HUES48 (cell line): ENCODE data around the gene CDC42EP2.

Source experiments
- H3K27ac ChIP-seq: one replicate; pipeline ENCODE4 v1.7.0; 2013; ENCODE audit warnings: low read depth, low read length, inconsistent platforms
- H3K27me3 ChIP-seq: 2 replicates; pipeline ENCODE4 v1.6.1; 2013; ENCODE audit warnings: mild to moderate bottlenecking, low read length; ENCODE audit not compliant: control insufficient read depth, insufficient read depth
- H3K36me3 ChIP-seq: 2 replicates; pipeline ENCODE4 v1.6.1; 2013; ENCODE audit warnings: low read length; ENCODE audit not compliant: control insufficient read depth, insufficient read depth
- H3K4me1 ChIP-seq: 2 replicates; pipeline ENCODE4 v1.6.1; 2013; ENCODE audit warnings: mild to moderate bottlenecking, low read length; ENCODE audit not compliant: control insufficient read depth, insufficient read depth
- H3K4me3 ChIP-seq: 2 replicates; pipeline ENCODE4 v1.5.1; 2013; ENCODE audit warnings: mild to moderate bottlenecking, low read depth, low read length
- H3K9ac ChIP-seq: 2 replicates; pipeline ENCODE4 v1.6.1; 2013; ENCODE audit warnings: mild to moderate bottlenecking, low read depth, low read length, moderate library complexity
- H3K9me3 ChIP-seq: 2 replicates; pipeline ENCODE4 v1.6.1; 2013; ENCODE audit warnings: low read length; ENCODE audit not compliant: control insufficient read depth, insufficient read depth

Gene CDC42EP2

GRCh38 chr11:65287601-65288000 lies 27.1 kb upstream of the CDC42EP2 start:
- 0 out of 2 replicates have a peak, but pooled peaks cover 7% of the 10 kb centered on the region for H3K4me1 ChIP-seq
- no peak overlapping the region for H3K27ac ChIP-seq
- no peaks in the 10 kb centered on the region for H3K27me3 ChIP-seq
- no peaks in the 10 kb centered on the region for H3K9me3 ChIP-seq
- H3K9ac ChIP-seq, result no peak overlapping the region
- peaks cover 90% of the 10 kb centered on the region for H3K36me3 ChIP-seq
- no peak overlapping the region for H3K4me3 ChIP-seq

GRCh38 chr11:65288706-65289536 lies 25.7 kb upstream of the CDC42EP2 start:
- Histone ChIP-seq H3K9ac (no peak overlapping the region), H3K36me3 (peaks cover 92% of the 10 kb centered on the region), H3K27ac (no peak overlapping the region), H3K4me1 (0 out of 2 replicates have a peak, but pooled peaks cover 7% of the 10 kb centered on the region), H3K9me3 (no peaks in the 10 kb centered on the region), H3K27me3 (no peaks in the 10 kb centered on the region), H3K4me3 (no peak overlapping the region)

DNA sequence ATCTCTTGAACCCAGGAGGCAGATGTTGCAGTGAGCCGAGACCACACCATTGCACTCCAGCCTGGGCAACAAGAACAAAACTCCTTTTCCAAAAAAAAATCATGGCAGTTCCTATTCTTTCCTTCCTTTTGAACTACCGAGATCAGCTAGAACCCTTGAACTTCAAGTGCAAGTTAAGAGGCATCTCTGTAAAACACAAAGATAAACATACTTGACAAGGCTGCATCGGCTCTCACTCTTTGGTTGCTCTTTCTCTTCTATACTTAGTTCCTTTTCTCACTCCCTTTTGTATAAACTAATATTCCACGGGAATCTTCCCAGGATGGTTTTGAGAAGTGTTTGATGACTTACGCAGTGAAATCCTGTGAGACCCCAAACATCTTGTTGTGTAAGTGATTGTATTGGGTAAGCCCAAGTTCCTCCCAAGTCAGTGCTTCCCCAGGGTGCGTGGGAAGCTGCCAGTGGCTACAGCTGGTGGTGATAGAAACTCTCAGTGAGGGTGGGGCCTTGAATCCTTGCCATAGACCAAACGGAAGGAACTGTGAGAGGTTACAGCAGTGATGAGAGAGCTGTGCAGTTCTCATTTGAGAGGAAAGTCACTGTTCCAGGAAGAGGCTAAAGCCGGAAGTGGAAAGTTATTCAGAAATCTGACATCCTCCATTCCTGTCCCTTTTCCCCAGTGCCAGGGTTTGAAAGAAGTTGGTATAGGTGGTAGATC lies 24.1 kb upstream of the CDC42EP2 start:
- H3K36me3 ChIP-seq, result peaks cover 92% of the 10 kb centered on the region
- H3K9ac ChIP-seq, result no peak overlapping the region
- no peaks in the 10 kb centered on the region for H3K9me3 ChIP-seq
- 0 out of 2 replicates have a peak, but pooled peaks cover 7% of the 10 kb centered on the region for H3K4me1 ChIP-seq
- H3K27me3 ChIP-seq, result no peaks in the 10 kb centered on the region
- H3K4me3 ChIP-seq, result no peak overlapping the region
- no peak overlapping the region for H3K27ac ChIP-seq

DNA sequence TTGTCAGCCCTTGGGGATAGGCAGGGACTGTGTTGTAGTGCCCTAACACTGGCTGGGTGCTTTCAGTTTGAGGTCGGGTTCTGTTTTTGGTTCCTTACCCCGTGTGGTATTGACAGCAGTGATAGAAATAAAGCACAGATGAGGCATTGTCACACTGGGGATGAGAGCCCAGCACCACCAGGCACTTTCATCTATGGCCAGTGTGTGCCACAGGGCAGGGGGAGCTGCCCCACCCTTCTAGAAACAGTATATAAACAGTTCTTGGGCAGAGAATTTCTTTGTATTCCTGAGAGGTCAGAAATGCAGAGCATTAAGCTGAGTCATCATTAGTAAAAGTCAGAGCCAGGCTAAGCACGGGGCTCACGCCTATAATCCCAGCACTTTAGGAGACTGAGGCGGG lies 23.1 kb upstream of the CDC42EP2 start:
- no peak overlapping the region for H3K27ac ChIP-seq
- no peak overlapping the region for H3K4me3 ChIP-seq
- H3K9ac ChIP-seq, result no peak overlapping the region
- no peaks in the 10 kb centered on the region for H3K9me3 ChIP-seq
- 0 out of 2 replicates have a peak, but pooled peaks cover 7% of the 10 kb centered on the region for H3K4me1 ChIP-seq
- peaks cover 94% of the 10 kb centered on the region for H3K36me3 ChIP-seq
- H3K27me3 ChIP-seq, result no peaks in the 10 kb centered on the region

GRCh38 chr11:65292890-65293289 lies 21.8 kb upstream of the CDC42EP2 start:
- no peaks in the 10 kb centered on the region for H3K27me3 ChIP-seq
- H3K36me3 ChIP-seq, result peaks cover 90% of the 10 kb centered on the region
- no peaks in the 10 kb centered on the region for H3K9me3 ChIP-seq
- no peak overlapping the region for H3K4me3 ChIP-seq
- H3K9ac ChIP-seq, result no peak overlapping the region
- H3K4me1 ChIP-seq, result 0 out of 2 replicates have a peak, but pooled peaks cover 7% of the 10 kb centered on the region
- H3K27ac ChIP-seq, result no peak overlapping the region

DNA sequence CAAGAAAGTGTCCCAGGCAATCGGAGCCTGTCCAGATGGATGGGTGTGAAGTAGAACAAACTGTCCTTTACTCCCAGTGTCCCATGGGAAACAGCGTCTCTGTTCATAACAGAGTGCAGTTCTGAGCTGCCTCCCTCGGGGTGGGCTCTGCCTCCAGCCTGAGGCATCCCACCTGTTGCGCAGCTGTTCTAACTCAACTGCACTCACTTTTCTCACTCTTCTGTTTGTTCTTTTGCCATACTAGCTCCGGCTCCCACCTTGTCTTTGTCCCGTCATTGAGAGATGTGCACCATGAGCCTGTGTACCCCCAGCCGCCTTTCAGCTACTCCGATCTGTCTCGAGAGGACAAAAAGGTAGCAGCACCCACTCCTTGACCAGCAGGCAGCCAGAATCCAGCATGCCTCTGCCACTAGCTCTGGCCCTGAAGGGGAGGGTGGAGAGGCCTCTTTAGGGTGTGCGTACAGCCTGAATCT lies 20.7 kb upstream of the CDC42EP2 start:
- Histone ChIP-seq H3K4me3 (no peak overlapping the region), H3K9ac (no peak overlapping the region), H3K36me3 (peaks cover 92% of the 10 kb centered on the region), H3K27me3 (no peaks in the 10 kb centered on the region), H3K4me1 (0 out of 2 replicates have a peak, but pooled peaks cover 7% of the 10 kb centered on the region), H3K9me3 (no peaks in the 10 kb centered on the region), H3K27ac (no peak overlapping the region)

GRCh38 chr11:65295001-65295400 lies 19.7 kb upstream of the CDC42EP2 start:
- Histone ChIP-seq H3K27ac (no peak overlapping the region), H3K9ac (no peak overlapping the region), H3K4me1 (0 out of 2 replicates have a peak, but pooled peaks cover 7% of the 10 kb centered on the region), H3K4me3 (no peak overlapping the region), H3K9me3 (no peaks in the 10 kb centered on the region), H3K36me3 (peaks cover 85% of the 10 kb centered on the region), H3K27me3 (no peaks in the 10 kb centered on the region)

GRCh38 chr11:65295571-65296341 lies 18.9 kb upstream of the CDC42EP2 start:
- H3K9me3 ChIP-seq, result no peaks in the 10 kb centered on the region
- peak overlapping the region; percentile 21 for H3K27ac ChIP-seq
- no peak overlapping the region for H3K4me3 ChIP-seq
- H3K4me1 ChIP-seq, result 0 out of 2 replicates have a peak, but pooled peaks cover 7% of the 10 kb centered on the region
- no peaks in the 10 kb centered on the region for H3K27me3 ChIP-seq
- H3K36me3 ChIP-seq, result peaks cover 80% of the 10 kb centered on the region
- no peak overlapping the region for H3K9ac ChIP-seq

GRCh38 chr11:65297026-65297672 lies 17.5 kb upstream of the CDC42EP2 start:
- H3K4me1 ChIP-seq, result peaks cover 13% of the 10 kb centered on the region
- H3K27ac ChIP-seq, result no peak overlapping the region
- H3K9me3 ChIP-seq, result no peaks in the 10 kb centered on the region
- H3K9ac ChIP-seq, result no peak overlapping the region
- no peaks in the 10 kb centered on the region for H3K27me3 ChIP-seq
- peaks cover 67% of the 10 kb centered on the region for H3K36me3 ChIP-seq
- no peak overlapping the region for H3K4me3 ChIP-seq

DNA sequence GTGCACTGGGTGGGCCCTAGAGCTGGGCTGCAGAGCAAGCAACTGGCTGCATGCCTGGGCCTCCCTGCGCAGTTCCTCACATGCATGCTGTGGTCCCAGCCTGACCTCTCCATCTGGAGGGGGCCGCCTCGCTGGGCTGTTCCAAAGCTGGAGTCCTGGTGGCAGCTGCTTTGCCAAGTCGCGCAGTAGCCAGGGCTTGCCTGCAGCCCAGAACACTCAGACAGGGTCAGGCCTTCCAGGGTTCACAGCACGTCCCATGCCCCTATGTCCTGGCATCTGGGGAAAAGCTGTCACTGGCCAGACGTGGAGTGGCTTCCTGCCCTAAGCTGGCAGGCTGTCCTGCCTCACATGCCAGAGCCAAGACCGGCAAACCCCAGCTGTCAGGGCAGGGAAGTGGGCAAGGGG lies 16.5 kb upstream of the CDC42EP2 start:
- H3K9me3 ChIP-seq, result no peaks in the 10 kb centered on the region
- no peak overlapping the region for H3K9ac ChIP-seq
- no peaks in the 10 kb centered on the region for H3K27me3 ChIP-seq
- H3K27ac ChIP-seq, result no peak overlapping the region
- peaks cover 13% of the 10 kb centered on the region for H3K4me1 ChIP-seq
- no peak overlapping the region for H3K4me3 ChIP-seq
- peaks cover 58% of the 10 kb centered on the region for H3K36me3 ChIP-seq
